K562 (cell line): ENCODE data around the gene CPNE1. TPM values are rescaled to one million over a fixed set of nuclear protein-coding genes. Genes with fewer than 3 reads are reported as not detected.

Experiments
- ATAC-seq: fragments of 200-7000 bp; cut with Tn5 transposase; 3 replicates; pipeline ENCODE4 v1.9.1; 2020; ENCODE audit warnings: moderate library complexity
- BruUV-seq: library from RNA; stranded (reverse); fragments of 400-500 nt; replicated peaks from 2 replicates; lab custom pipeline; 2021; lab: Mats Ljungman, UMichigan
- CTCF ChIA-PET: fragments of 300-600 bp; formaldehyde crosslinking; extraction: SDS; loops from one replicate; lab custom pipeline; 2021; ENCODE audit warnings: low intra/inter-chr PET ratio; lab: Yijun Ruan, JAX
- POLR2A ChIA-PET: fragments of 300-600, 350-650 bp; sonication (Branson Sonifier 250); formaldehyde crosslinking; extraction: SDS; loops from one replicate; lab custom pipeline; 2021; ENCODE audit warnings: antibody characterized with exemption, inconsistent platforms; lab: Yijun Ruan, JAX
- DNase-seq, 4 experiments: peaks; one replicate each; pipeline versions ENCODE4 v3.0.0 to v3.0.0-alpha.2; 2011 to 2018; ENCODE audit warnings: low spot score in 3 of 4, mixed read lengths in 3 of 4; ENCODE audit errors: extremely low read depth in 1 of 4
- FAIRE-seq: peaks from 2 replicates; lab custom pipeline; 2011; peaks lifted over from hg19 to GRCh38; lab: Jason Lieb, UNC
- H2AFZ ChIP-seq: 2 replicates; pipeline ENCODE4 v1.6.0; 2011; ENCODE audit warnings: low read depth, low read length, control low read depth, inconsistent platforms
- H3K27ac ChIP-seq: fragments of 200-600 bp; 3 replicates; pipeline ENCODE4 v1.8.0; 2011; ENCODE audit warnings: low read depth, mild to moderate bottlenecking, control low read depth, inconsistent platforms, low read length, moderate library complexity, mixed read lengths; ENCODE audit errors: extremely low read depth
- H3K27me3 ChIP-seq, 2 experiments: fragments of 300-600 bp in 1 of 2; 2 replicates in 1 of 2; 3 replicates in 1 of 2; pipeline versions ENCODE4 v1.6.0 to v1.8.0; 2011; ENCODE audit warnings: inconsistent platforms in 2 of 2, low read length in 2 of 2, mild to moderate bottlenecking in 1 of 2, mixed read lengths in 1 of 2, moderate library complexity in 1 of 2; ENCODE audit not compliant: control insufficient read depth in 2 of 2, insufficient read depth in 2 of 2
- H3K36me3 ChIP-seq: fragments of 300-600 bp; 3 replicates; pipeline ENCODE4 v1.8.0; 2011; ENCODE audit warnings: mild to moderate bottlenecking, low read length, inconsistent platforms; ENCODE audit not compliant: control insufficient read depth, insufficient read depth
- H3K4me1 ChIP-seq, 2 experiments: fragments of 200-600 bp in 1 of 2; replicated peaks in 1 of 2; 2 replicates in 1 of 2; 3 replicates in 1 of 2; pipeline versions ENCODE4 v1.5.1 to v1.8.0; 2011; ENCODE audit warnings: inconsistent platforms in 2 of 2, low read length in 2 of 2, mild to moderate bottlenecking in 1 of 2, mixed read lengths in 1 of 2, moderate library complexity in 1 of 2; ENCODE audit not compliant: control insufficient read depth in 2 of 2, insufficient read depth in 2 of 2
- H3K4me2 ChIP-seq: 2 replicates; pipeline ENCODE4 v1.6.1; 2011; ENCODE audit warnings: low read length, control low read depth, inconsistent platforms, mixed read lengths; ENCODE audit not compliant: insufficient read depth
- H3K4me3 ChIP-seq: fragments of 200-600 bp; sonication (generic), shearing (Covaris generic); 2 replicates; pipeline ENCODE4 v1.5.1; 2016; ENCODE audit warnings: control low read depth, inconsistent platforms
- H3K79me2 ChIP-seq: fragments of 200-600 bp; 3 replicates; pipeline ENCODE4 v1.8.0; 2011; ENCODE audit warnings: low read length, inconsistent platforms; ENCODE audit not compliant: control insufficient read depth, insufficient read depth
- H3K9ac ChIP-seq, 2 experiments: 2 replicates each; pipeline versions ENCODE4 v1.6.0 to v1.6.1; 2011; ENCODE audit warnings: low read depth in 2 of 2, low read length in 2 of 2, control low read depth in 1 of 2, inconsistent platforms in 1 of 2, mild to moderate bottlenecking in 1 of 2, mixed read lengths in 1 of 2; ENCODE audit not compliant: insufficient read depth in 1 of 2
- H3K9me1 ChIP-seq: one replicate; pipeline ENCODE4 v1.6.0; 2011; ENCODE audit warnings: inconsistent platforms, mild to moderate bottlenecking, low read length, moderate library complexity; ENCODE audit not compliant: control insufficient read depth, insufficient read depth
- H3K9me3 ChIP-seq: replicated peaks from 2 replicates; pipeline ENCODE4 v1.5.1; 2011; ENCODE audit warnings: low read depth, low read length, inconsistent platforms; ENCODE audit not compliant: control insufficient read depth, insufficient read depth
- H4K20me1 ChIP-seq: replicated peaks from 2 replicates; pipeline ENCODE4 v1.6.1; 2011; ENCODE audit warnings: low read length, inconsistent platforms, mixed read lengths; ENCODE audit not compliant: control insufficient read depth, insufficient read depth
- KAT2B ChIP-seq: IDR thresholded peaks from one replicate; pipeline ENCODE4 v1.6.1; 2012; ENCODE audit warnings: low read depth, mild to moderate bottlenecking, control low read depth, inconsistent platforms, low read length, moderate library complexity
- RBM39 ChIP-seq: fragments of 200-400 bp; formaldehyde crosslinking; optimal IDR thresholded peaks from 2 replicates; pipeline ENCODE3; 2018; ENCODE audit warnings: low read depth, low read length
- WGBS: fragments of 100-300 bp; shearing (Covaris generic); methylation state at CpG from one replicate; pipeline ENCODE4 v1.1.6; 2016; ENCODE audit warnings: low coverage, mixed read lengths; ENCODE audit not compliant: insufficient coverage; ENCODE audit errors: missing lambda C conversion rate; 5-methylcytosine and 5-hydroxymethylcytosine counted together
- in situ Hi-C: fragments of 300-500 bp; cut with MboI; formaldehyde crosslinking; loops from 4 replicates; pipeline ENCODE4 v1.15.0; 2018; ENCODE audit warnings: inconsistent platforms, mixed read lengths
- intact Hi-C: fragments of 100-400 bp; cut with micrococcal nuclease; formaldehyde crosslinking; loops from 2 replicates; pipeline ENCODE4 v1.14.2; 2022
- polyA plus RNA-seq, 8 experiments: library from polyadenylated mRNA; depleted of rRNA in 4 of 8; stranded (reverse) in 5 of 8; unstranded in 3 of 8; fragments of >200 nt; fragmentation: Nextera tagmentation in 2 of 8; fragmentation: Illumina TruSeq in 1 of 8; extraction: Ambion mirVana in 2 of 8; extraction: Trizol in 1 of 8; gene quantifications; 2 replicates each; pipeline versions ENCODE4 v1.2.1 to v1.2.3, GENCODE V29; 2011 to 2014; ENCODE audit warnings: inconsistent platforms in 1 of 8, missing spikeins in 1 of 8
- total RNA-seq, 7 experiments: library from RNA; depleted of rRNA in 6 of 7; stranded (reverse); fragments of >200 nt in 6 of 7; fragmentation: Illumina TruSeq in 2 of 7; extraction: Trizol in 2 of 7; gene quantifications; 2 replicates each; pipeline versions ENCODE4 v1.2.1 to v1.2.3, GENCODE V29; 2011 to 2021; ENCODE audit warnings: low replicate concordance in 1 of 7

Gene CPNE1
- total and polyA plus RNA-seq, 9 of the 15 experiments (the other 6 are each of a cell fraction or from before 2014, with no cell fraction given) = 42.1 to 102 (median 56.0) TPM

GRCh38 chr20:35618263-35619131 lies 46.2 kb downstream of the CPNE1 start:
- in situ Hi-C loops (no loop called here), intact Hi-C loops (loop anchor here (5.0 to 10.0 kb wide), 2 partner anchors 44 to 154 kb away; partner anchors contain the start of genes CPNE1 and RBM12)
- BruUV-seq = no TSS peak
- POLR2A ChIA-PET = interaction anchor here (0.5 to 0.7 kb wide), 2 partner anchors 8 to 153 kb away, joined by 3 to 6 read pairs; partner anchors contain the start of gene PHF20
- Histone ChIP-seq H3K4me1 (peaks cover 7 to 39% of the 10 kb centered on the region in 2 experiments; a peak in 4 of 5 replicates), H3K4me2 (peak overlapping the region; percentile 75), H3K9me1 (no peaks in the 10 kb centered on the region), H2AFZ (no peak overlapping the region), H3K79me2 (0 out of 3 replicates have a peak, but pooled peaks cover 4% of the 10 kb centered on the region), H4K20me1 (no peaks in the 10 kb centered on the region), H3K4me3 (peak overlapping the region; percentile 42; the same call in 1 of the 2 replicates), H3K27me3 (no peaks in the 10 kb centered on the region), H3K27ac (peak overlapping the region; percentile 84; the same call in 1 of the 3 replicates), H3K9ac (peak overlapping the region; percentile 32 to 55; a peak in 2 of 4 replicates), H3K9me3 (no peaks in the 10 kb centered on the region), H3K36me3 (0 out of 3 replicates have a peak, but pooled peaks cover 4% of the 10 kb centered on the region)
- DNase-seq (no peak), FAIRE-seq (no peak), ATAC-seq (no peak)
- TF ChIP-seq RBM39 (no peak), KAT2B (no peak)
- CTCF ChIA-PET = no interaction called here
- WGBS = 85% methylated on average over 27 of the region's 35 CpGs
